Measurements from ENCODE around the gene LY86. TPM values are rescaled to one million over a fixed set of nuclear protein-coding genes. Genes with fewer than 3 reads are reported as not detected.

LY86 gene
- polyA plus RNA-seq, 1 of the 3 experiments (the other 2 are of a cell fraction), result not detected

- TF ChIP-seq CTCF (IDR thresholded peaks at IDR 0.05) (no peak), TAF1 (IDR thresholded peaks at IDR 0.05; ENCODE audit: borderline replicate concordance, low read depth, low read length) (no peak), FOSL2 (IDR thresholded peaks at IDR 0.05; ENCODE audit: borderline replicate concordance, low read depth) (no peak), JUND (IDR thresholded peaks at IDR 0.05) (no peak)
Measured at GRCh38 chr6:6596529-6597328, 8.2 kb downstream of the LY86 start (continued).

- H3K9ac ChIP-seq, result no peak overlapping the region
- no peak overlapping the region for H3K4me3 ChIP-seq (ENCODE audit: low read depth in 2 of 2, low read length in 1 of 2)
- no peak overlapping the region for H3K4me2 ChIP-seq
- H3K27me3 ChIP-seq (ENCODE audit: insufficient read depth), result no peaks in the 10 kb centered on the region
- no peaks in the 10 kb centered on the region for H3K36me3 ChIP-seq (replicated peaks in 1 of 2; ENCODE audit: control insufficient read depth in 1 of 2, insufficient read depth in 2 of 2, low read length in 1 of 2)
- H4K20me1 ChIP-seq (ENCODE audit: insufficient read depth), result no peaks in the 10 kb centered on the region
- no peak for TF ChIP-seq EZH2phosphoT487 (IDR thresholded peaks at IDR 0.05; ENCODE audit: borderline replicate concordance, low read depth)
- no peak for TF ChIP-seq SMC3 (IDR thresholded peaks at IDR 0.05; ENCODE audit: low read depth, low read length)
- TF ChIP-seq CTCF (IDR thresholded peaks at IDR 0.05), result no peak
- TF ChIP-seq MAX (IDR thresholded peaks at IDR 0.05; ENCODE audit: low read depth), result no peak
- TF ChIP-seq TAF1 (IDR thresholded peaks at IDR 0.05; ENCODE audit: borderline replicate concordance, low read depth, low read length), result no peak
- TF ChIP-seq ZBTB33 (IDR thresholded peaks at IDR 0.05; ENCODE audit: borderline replicate concordance, low read depth), result no peak
- TF ChIP-seq TCF12 (IDR thresholded peaks at IDR 0.05), result no peak
- no peak for TF ChIP-seq USF1 (IDR thresholded peaks at IDR 0.05; ENCODE audit: borderline replicate concordance, low read depth)
- TF ChIP-seq GATA2 (CRISPR knock-in tag; IDR thresholded peaks at IDR 0.05), result no peak
- TF ChIP-seq TEAD4 (IDR thresholded peaks at IDR 0.05; ENCODE audit: borderline replicate concordance, insufficient read depth), result no peak
- no peak for TF ChIP-seq RAD21 (IDR thresholded peaks at IDR 0.05; ENCODE audit: low read length)
- TF ChIP-seq FOXJ3 (CRISPR knock-in tag; IDR thresholded peaks at IDR 0.05), result no peak
- TF ChIP-seq NFIC (IDR thresholded peaks at IDR 0.05; ENCODE audit: borderline replicate concordance), result no peak
- no peak for TF ChIP-seq RXRA (IDR thresholded peaks at IDR 0.05; ENCODE audit: borderline replicate concordance, low read depth)
- no peak for TF ChIP-seq EP300 (IDR thresholded peaks at IDR 0.05; ENCODE audit: borderline replicate concordance in 1 of 2, low read depth in 1 of 2, low read length in 1 of 2)
- no peak for TF ChIP-seq RCOR1 (IDR thresholded peaks at IDR 0.05; ENCODE audit: low read length)
- TF ChIP-seq YY1 (IDR thresholded peaks at IDR 0.05; ENCODE audit: low read depth), result no peak
- no peaks in the 10 kb centered on the region for H3K9me2 ChIP-seq
- no peaks in the 10 kb centered on the region for H3F3A ChIP-seq (replicated peaks; ENCODE audit: insufficient read depth)
- WGBS (ENCODE audit: low lambda C conversion rate), result 41% methylated on average over 5 of the region's 5 CpGs
- DNase-seq, result no peak
- H3K79me2 ChIP-seq (ENCODE audit: insufficient read depth), result no peaks in the 10 kb centered on the region
- H2AFZ ChIP-seq (ENCODE audit: low read depth), result no peak overlapping the region
- no peak overlapping the region for H3K27ac ChIP-seq (ENCODE audit: low read depth in 2 of 2, low read length in 1 of 2)
- ChIA-PET POLR2A (no interaction called here), CTCF (no interaction called here)
- no peaks in the 10 kb centered on the region for H3K9me3 ChIP-seq
- H3K4me1 ChIP-seq (ENCODE audit: control insufficient read depth in 1 of 2, insufficient read depth in 2 of 2, low read depth in 1 of 2, low read length in 1 of 2), result no peaks in the 10 kb centered on the region
Measured at GRCh38 chr6:6597682-6598081, 9.2 kb downstream of the LY86 start.
